ENCODE measurements around the gene RIMBP2. TPM values are rescaled to one million over a fixed set of nuclear protein-coding genes. Genes with fewer than 3 reads are reported as not detected.

Gene RIMBP2
- total and polyA plus RNA-seq, 2 experiments from 2014 or later = 0.31 to 0.37 TPM

DNA sequence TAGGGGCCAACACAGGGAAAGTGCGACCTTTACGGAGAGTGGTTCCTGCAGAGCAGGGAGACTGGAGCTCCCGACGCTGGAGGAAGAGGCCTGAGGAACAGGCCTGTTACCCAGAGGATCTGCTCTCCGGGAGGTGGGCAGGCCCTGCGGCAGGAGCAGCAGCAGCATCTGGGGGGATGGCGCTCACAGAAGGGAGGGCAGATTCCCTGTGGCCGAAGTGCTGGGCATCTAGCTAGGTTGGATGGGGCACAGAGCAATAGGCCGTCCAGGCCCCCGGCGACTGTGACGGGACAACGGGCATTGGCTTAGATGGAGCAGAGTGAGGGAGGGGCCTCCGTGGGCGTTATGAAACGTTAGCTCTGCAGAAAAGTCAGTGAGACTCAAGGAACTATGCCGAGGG lies 242.8 kb downstream of the RIMBP2 start:
- Histone ChIP-seq H3K27me3 (ENCODE audit: insufficient read depth) (no peaks in the 10 kb centered on the region), H3F3A (replicated peaks; ENCODE audit: low read depth) (no peaks in the 10 kb centered on the region), H3K9me2 (ENCODE audit: insufficient read depth) (no peaks in the 10 kb centered on the region), H3K4me2 (no peak overlapping the region), H3K36me3 (ENCODE audit: insufficient read depth) (no peaks in the 10 kb centered on the region), H2AFZ (no peak overlapping the region), H3K4me3 (no peak overlapping the region), H3K27ac (ENCODE audit: low read depth) (no peak overlapping the region), H4K20me1 (replicated peaks; ENCODE audit: insufficient read depth) (no peaks in the 10 kb centered on the region), H3K4me1 (ENCODE audit: insufficient read depth) (no peaks in the 10 kb centered on the region), H3K79me2 (replicated peaks; ENCODE audit: insufficient read depth) (no peaks in the 10 kb centered on the region)
- ATAC-seq (no peak), DNase-seq (ENCODE audit: low spot score) (no peak)
- no peak overlapping the region for H3K4me3 Mint-ChIP-seq
- H3K36me3 Mint-ChIP-seq (ENCODE audit: low read depth) = peaks cover 38% of the 10 kb centered on the region
- peaks cover 3% of the 10 kb centered on the region for H3K27me3 Mint-ChIP-seq (ENCODE audit: insufficient read depth, low read depth, poor library complexity)
- TF ChIP-seq REST (IDR thresholded peaks at IDR 0.05; ENCODE audit: unreplicated experiment) (no peak), ZNF331 (CRISPR knock-in tag; IDR thresholded peaks at IDR 0.05; ENCODE audit: low read depth) (no peak), POLR2AphosphoS5 (IDR thresholded peaks at IDR 0.05; ENCODE audit: low read depth) (no peak), STAT1 (IDR thresholded peaks at IDR 0.05; ENCODE audit: unreplicated experiment) (no peak)
- H3K27ac Mint-ChIP-seq = no peak overlapping the region
- no peaks in the 10 kb centered on the region for H3K4me1 Mint-ChIP-seq
- H3K9me3 Mint-ChIP-seq = peaks cover 96% of the 10 kb centered on the region

GRCh38 chr12:130470969-130471368 lies 245.1 kb downstream of the RIMBP2 start:
- Mint-ChIP-seq H3K4me3 (no peak overlapping the region), H3K4me1 (0 out of 3 replicates have a peak, but pooled peaks cover 7% of the 10 kb centered on the region), H3K36me3 (ENCODE audit: low read depth) (peaks cover 32% of the 10 kb centered on the region), H3K9me3 (peaks cover 97% of the 10 kb centered on the region), H3K27ac (no peak overlapping the region), H3K27me3 (ENCODE audit: insufficient read depth, low read depth, poor library complexity) (peaks cover 3% of the 10 kb centered on the region)
- no peaks in the 10 kb centered on the region for H3K4me1 ChIP-seq (ENCODE audit: insufficient read depth)
- H3K79me2 ChIP-seq (replicated peaks; ENCODE audit: insufficient read depth) = no peaks in the 10 kb centered on the region
- no peaks in the 10 kb centered on the region for H3K36me3 ChIP-seq (ENCODE audit: insufficient read depth)
- H3K4me2 ChIP-seq = no peak overlapping the region
- ATAC-seq (no peak), DNase-seq (ENCODE audit: low spot score) (no peak)
- H4K20me1 ChIP-seq (replicated peaks; ENCODE audit: insufficient read depth) = no peaks in the 10 kb centered on the region
- H3F3A ChIP-seq (replicated peaks; ENCODE audit: low read depth) = no peaks in the 10 kb centered on the region
- H2AFZ ChIP-seq = no peak overlapping the region
- H3K4me3 ChIP-seq = no peak overlapping the region
- H3K27me3 ChIP-seq (ENCODE audit: insufficient read depth) = no peaks in the 10 kb centered on the region
- H3K27ac ChIP-seq (ENCODE audit: low read depth) = no peak overlapping the region
- no peaks in the 10 kb centered on the region for H3K9me2 ChIP-seq (ENCODE audit: insufficient read depth)
- no peak for TF ChIP-seq ZNF462 (CRISPR knock-in tag; IDR thresholded peaks at IDR 0.05)
- no peak for TF ChIP-seq CREB1 (CRISPR knock-in tag; IDR thresholded peaks at IDR 0.05; ENCODE audit: low read depth)
- TF ChIP-seq POLR2AphosphoS5 (IDR thresholded peaks at IDR 0.05; ENCODE audit: low read depth) = no peak
- TF ChIP-seq STAT1 (IDR thresholded peaks at IDR 0.05; ENCODE audit: unreplicated experiment) = no peak
- TF ChIP-seq REST (IDR thresholded peaks at IDR 0.05; ENCODE audit: unreplicated experiment) = no peak
- no peak for TF ChIP-seq NANOG (IDR thresholded peaks at IDR 0.05; ENCODE audit: borderline replicate concordance)
